Smooth muscle cell (in vitro differentiated cells): Measurements from ENCODE around the gene TECRL. TPM values are rescaled to one million over a fixed set of nuclear protein-coding genes. Genes with fewer than 3 reads are reported as not detected.

Experiments
- DNase-seq: peaks from one replicate; lab custom pipeline; 2025; ENCODE audit not compliant: unreplicated experiment; lab: John Stamatoyannopoulos, UW
- H2AFZ ChIP-seq: fragments of 200-600 bp; sonication (generic); 2 replicates; pipeline ENCODE4 v1.6.0; 2016; ENCODE audit warnings: antibody characterized with exemption, low read depth, mild to moderate bottlenecking
- H3F3A ChIP-seq: fragments of 200-600 bp; sonication (generic); 2 replicates; pipeline ENCODE4 v1.6.0; 2017; ENCODE audit warnings: antibody characterized with exemption, low read depth
- H3K27ac ChIP-seq: fragments of 200-600 bp; sonication (generic); 2 replicates; pipeline ENCODE4 v1.5.1; 2016; ENCODE audit warnings: low read depth, mild to moderate bottlenecking
- H3K27me3 ChIP-seq: fragments of 200-600 bp; sonication (generic); 2 replicates; pipeline ENCODE4 v1.6.1; 2016; ENCODE audit warnings: low read depth, mild to moderate bottlenecking
- H3K36me3 ChIP-seq: fragments of 200-600 bp; sonication (generic); 2 replicates; pipeline ENCODE4 v1.5.1; 2016; ENCODE audit warnings: low read depth
- H3K4me1 ChIP-seq: fragments of 200-600 bp; sonication (generic); 2 replicates; pipeline ENCODE4 v1.5.1; 2016; ENCODE audit warnings: low read depth
- H3K4me2 ChIP-seq: fragments of 200-600 bp; sonication (generic); 2 replicates; pipeline ENCODE4 v1.6.0; 2016; ENCODE audit warnings: mild to moderate bottlenecking
- H3K4me3 ChIP-seq: fragments of 200-600 bp; sonication (generic); 2 replicates; pipeline ENCODE4 v1.5.1; 2016; ENCODE audit warnings: mild to moderate bottlenecking
- H3K79me2 ChIP-seq: fragments of 200-600 bp; sonication (generic); 2 replicates; pipeline ENCODE4 v1.6.0; 2016; ENCODE audit warnings: low read depth, mild to moderate bottlenecking
- H3K9ac ChIP-seq: fragments of 200-600 bp; sonication (generic); 2 replicates; pipeline ENCODE4 v1.6.0; 2016; ENCODE audit warnings: low read depth
- H3K9me3 ChIP-seq: fragments of 200-600 bp; sonication (generic); replicated peaks from 2 replicates; pipeline ENCODE4 v1.5.1; 2016; ENCODE audit warnings: low read depth
- H4K20me1 ChIP-seq: fragments of 200-600 bp; sonication (generic); 2 replicates; pipeline ENCODE4 v1.6.0; 2016; ENCODE audit warnings: low read depth
- WGBS: methylation state at CpG from one replicate; pipeline ENCODE4 v1.1.7; 2016; ENCODE audit warnings: low lambda C conversion rate; 5-methylcytosine and 5-hydroxymethylcytosine counted together
- polyA plus RNA-seq: library from polyadenylated mRNA; unstranded; fragments of >200 nt; fragmentation: Nextera tagmentation; extraction: Ambion mirVana; gene quantifications from 2 replicates; pipeline ENCODE4 v1.2.1, GENCODE V29; 2016
- total RNA-seq: library from RNA; depleted of rRNA; stranded (reverse); fragments of >200 nt; gene quantifications from 2 replicates; pipeline ENCODE4 v1.2.3, GENCODE V29; 2014
- TF ChIP-seq, protein P1 (sequence below): fragments of 200-600 bp; sonication (generic); IDR thresholded peaks from 2 replicates; pipeline ENCODE4 v1.5.1; 2017; ENCODE audit warnings: borderline replicate concordance, mild to moderate bottlenecking, antibody characterized with exemption; ENCODE audit not compliant: insufficient read depth, poor library complexity, severe bottlenecking

Gene TECRL, protein sequence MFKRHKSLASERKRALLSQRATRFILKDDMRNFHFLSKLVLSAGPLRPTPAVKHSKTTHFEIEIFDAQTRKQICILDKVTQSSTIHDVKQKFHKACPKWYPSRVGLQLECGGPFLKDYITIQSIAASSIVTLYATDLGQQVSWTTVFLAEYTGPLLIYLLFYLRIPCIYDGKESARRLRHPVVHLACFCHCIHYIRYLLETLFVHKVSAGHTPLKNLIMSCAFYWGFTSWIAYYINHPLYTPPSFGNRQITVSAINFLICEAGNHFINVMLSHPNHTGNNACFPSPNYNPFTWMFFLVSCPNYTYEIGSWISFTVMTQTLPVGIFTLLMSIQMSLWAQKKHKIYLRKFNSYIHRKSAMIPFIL
- total RNA-seq (not detected in 2 replicates), polyA plus RNA-seq (0.14 TPM in 1 of 2 replicates, not detected in the other)

DNA sequence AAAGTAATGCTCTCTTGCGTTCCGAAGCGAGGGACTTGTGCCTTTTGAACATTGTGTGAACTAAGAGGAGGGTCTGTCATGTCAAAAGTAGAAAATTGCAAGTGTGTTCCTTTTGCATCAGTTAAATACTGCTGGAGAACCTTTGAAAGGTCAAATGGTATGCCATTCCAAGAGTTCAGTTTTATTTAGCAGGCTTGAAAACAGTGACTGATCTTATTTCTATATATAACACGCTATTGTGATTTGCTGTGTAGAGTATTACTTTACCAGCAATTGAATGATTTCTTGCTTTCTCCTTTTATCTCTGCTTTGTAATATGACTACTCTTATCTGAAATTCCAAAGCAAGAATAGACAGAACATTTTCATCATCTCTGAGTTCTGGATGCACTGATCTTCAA, at the start of gene TECRL:
TECRL (minus strand) TSS at position 151 of the 400 bp plus-strand sequence; CDS start at position 52, 99 bp downstream.
- Histone ChIP-seq H3K36me3 (no peaks in the 10 kb centered on the region), H3K4me2 (no peak within 1 kb of the TSS), H3K4me1 (peaks cover 5% of the 10 kb centered on the region), H3F3A (no peaks in the 10 kb centered on the region), H2AFZ (no peak within 1 kb of the TSS), H3K79me2 (no peaks in the 10 kb centered on the region), H3K9ac (no peak within 1 kb of the TSS), H3K9me3 (no peaks in the 10 kb centered on the region), H3K27me3 (peaks cover 26% of the 10 kb centered on the region), H4K20me1 (no peaks in the 10 kb centered on the region), H3K27ac (no peak within 1 kb of the TSS), H3K4me3 (no peak within 1 kb of the TSS)
- no peak for DNase-seq
- 96% methylated on average over 4 of the region's 4 CpGs for WGBS
- TF ChIP-seq, protein P1, sequence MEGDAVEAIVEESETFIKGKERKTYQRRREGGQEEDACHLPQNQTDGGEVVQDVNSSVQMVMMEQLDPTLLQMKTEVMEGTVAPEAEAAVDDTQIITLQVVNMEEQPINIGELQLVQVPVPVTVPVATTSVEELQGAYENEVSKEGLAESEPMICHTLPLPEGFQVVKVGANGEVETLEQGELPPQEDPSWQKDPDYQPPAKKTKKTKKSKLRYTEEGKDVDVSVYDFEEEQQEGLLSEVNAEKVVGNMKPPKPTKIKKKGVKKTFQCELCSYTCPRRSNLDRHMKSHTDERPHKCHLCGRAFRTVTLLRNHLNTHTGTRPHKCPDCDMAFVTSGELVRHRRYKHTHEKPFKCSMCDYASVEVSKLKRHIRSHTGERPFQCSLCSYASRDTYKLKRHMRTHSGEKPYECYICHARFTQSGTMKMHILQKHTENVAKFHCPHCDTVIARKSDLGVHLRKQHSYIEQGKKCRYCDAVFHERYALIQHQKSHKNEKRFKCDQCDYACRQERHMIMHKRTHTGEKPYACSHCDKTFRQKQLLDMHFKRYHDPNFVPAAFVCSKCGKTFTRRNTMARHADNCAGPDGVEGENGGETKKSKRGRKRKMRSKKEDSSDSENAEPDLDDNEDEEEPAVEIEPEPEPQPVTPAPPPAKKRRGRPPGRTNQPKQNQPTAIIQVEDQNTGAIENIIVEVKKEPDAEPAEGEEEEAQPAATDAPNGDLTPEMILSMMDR: no peak

DNA sequence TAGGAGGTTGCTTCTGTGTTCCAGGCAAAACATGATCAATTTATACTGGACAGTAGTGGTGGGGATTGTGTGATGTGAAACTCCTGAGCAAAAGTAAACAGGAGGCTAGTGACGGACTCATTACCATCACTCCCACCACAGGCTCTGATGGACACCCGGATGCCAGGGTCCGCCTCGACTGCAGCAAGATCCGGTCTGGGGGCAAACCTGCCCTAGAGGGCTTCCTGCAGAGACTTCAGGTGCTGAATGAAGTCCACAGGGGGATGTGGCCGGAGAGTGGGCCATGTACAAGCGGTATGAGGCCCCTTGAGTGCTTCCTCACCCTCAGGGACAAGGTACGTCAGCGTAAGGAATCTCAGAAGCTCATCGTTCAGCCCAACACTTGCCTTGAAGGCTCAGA, 23.4 kb upstream of the TECRL start:
- no peak overlapping the region for H3K4me3 ChIP-seq
- no peak overlapping the region for H3K4me2 ChIP-seq
- H3K36me3 ChIP-seq: no peaks in the 10 kb centered on the region
- no peak overlapping the region for H2AFZ ChIP-seq
- WGBS: 93% methylated on average over 10 of the region's 10 CpGs
- DNase-seq: no peak
- no peaks in the 10 kb centered on the region for H4K20me1 ChIP-seq
- no peaks in the 10 kb centered on the region for H3K27me3 ChIP-seq
- H3K9me3 ChIP-seq: no peaks in the 10 kb centered on the region
- H3K4me1 ChIP-seq: no peaks in the 10 kb centered on the region
- H3K9ac ChIP-seq: no peak overlapping the region
- TF ChIP-seq, protein P1: no peak
- no peaks in the 10 kb centered on the region for H3F3A ChIP-seq
- no peak overlapping the region for H3K27ac ChIP-seq
- no peaks in the 10 kb centered on the region for H3K79me2 ChIP-seq

DNA sequence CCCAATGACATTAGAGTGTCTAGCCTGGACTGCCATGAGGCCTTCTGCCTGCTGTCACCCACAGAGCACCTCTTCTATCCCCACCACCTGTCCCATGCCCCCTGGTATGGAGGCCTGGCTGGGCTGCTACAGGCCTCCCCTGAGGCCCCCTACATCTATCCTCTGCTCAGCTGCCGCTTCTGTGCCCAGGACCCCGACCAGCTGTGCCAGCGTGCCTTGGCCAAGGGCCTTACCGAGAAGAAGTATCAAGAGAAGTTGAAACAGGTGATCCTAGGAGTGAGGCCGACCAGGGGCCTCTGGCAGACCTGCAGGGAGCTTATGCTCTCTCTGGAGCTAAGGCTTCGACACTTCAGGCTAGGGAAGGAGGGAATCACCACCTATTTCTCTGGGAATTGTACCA, 21.7 kb upstream of the TECRL start:
- DNase-seq: no peak
- Histone ChIP-seq H3K27me3 (no peaks in the 10 kb centered on the region), H3K4me3 (no peak overlapping the region), H4K20me1 (no peaks in the 10 kb centered on the region), H3K27ac (no peak overlapping the region), H2AFZ (no peak overlapping the region), H3K36me3 (no peaks in the 10 kb centered on the region), H3K9me3 (no peaks in the 10 kb centered on the region), H3K9ac (no peak overlapping the region), H3K4me2 (no peak overlapping the region), H3K4me1 (no peaks in the 10 kb centered on the region), H3F3A (no peaks in the 10 kb centered on the region), H3K79me2 (no peaks in the 10 kb centered on the region)
- TF ChIP-seq, protein P1: no peak
- 96% methylated on average over 6 of the region's 6 CpGs for WGBS

DNA sequence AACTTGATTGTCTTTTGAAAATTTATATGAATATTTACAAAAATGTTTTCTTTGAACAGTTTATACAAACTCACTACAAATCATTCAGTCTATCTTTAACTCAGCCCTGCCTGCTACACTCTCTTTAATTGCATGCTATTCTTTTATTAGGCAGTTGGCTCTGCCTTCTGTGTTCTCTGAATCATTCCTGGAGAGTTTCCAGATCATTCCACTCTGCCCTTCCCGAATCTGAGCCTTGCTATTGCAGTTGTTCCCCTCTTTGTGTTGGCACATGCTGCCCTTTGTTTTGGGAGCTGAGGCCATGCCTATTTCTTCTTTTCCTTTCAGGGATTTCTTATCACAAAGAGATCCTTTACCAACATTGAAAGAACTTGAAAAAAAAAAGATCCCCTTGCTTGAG, 8.7 kb upstream of the TECRL start:
- Histone ChIP-seq H4K20me1 (no peaks in the 10 kb centered on the region), H3K9ac (no peak overlapping the region), H3K4me1 (no peaks in the 10 kb centered on the region), H3K4me3 (no peak overlapping the region), H3F3A (no peaks in the 10 kb centered on the region), H3K36me3 (no peaks in the 10 kb centered on the region), H3K27me3 (peaks cover 4% of the 10 kb centered on the region), H3K79me2 (no peaks in the 10 kb centered on the region), H3K27ac (no peak overlapping the region), H2AFZ (no peak overlapping the region), H3K9me3 (no peaks in the 10 kb centered on the region), H3K4me2 (no peak overlapping the region)
- WGBS: 38% methylated on average over 1 of the region's 1 CpG
- no peak for DNase-seq
- TF ChIP-seq, protein P1: no peak
